H9 (cell line): ENCODE measurements around the gene AFF4. TPM values are rescaled to one million over a fixed set of nuclear protein-coding genes. Genes with fewer than 3 reads are reported as not detected.

Source experiments
- DNase-seq: peaks from one replicate; pipeline ENCODE4 v3.0.0-alpha.2; 2017
- H2AFZ ChIP-seq: one replicate; pipeline ENCODE4 v1.6.1; 2013; ENCODE audit warnings: mild to moderate bottlenecking, low read length, control low read depth, moderate library complexity
- H2AK5ac ChIP-seq: 2 replicates; pipeline ENCODE4 v1.6.1; 2013; ENCODE audit warnings: low read length, control low read depth, mixed read lengths; ENCODE audit not compliant: insufficient read length
- H2BK120ac ChIP-seq: one replicate; pipeline ENCODE4 v1.6.1; 2013; ENCODE audit warnings: low read depth, mild to moderate bottlenecking, low read length, control low read depth, inconsistent platforms; ENCODE audit not compliant: poor library complexity, severe bottlenecking
- H2BK12ac ChIP-seq: 2 replicates; pipeline ENCODE4 v1.6.1; 2013; ENCODE audit warnings: low read length, control low read depth, mixed read lengths, low read depth; ENCODE audit not compliant: insufficient read length
- H2BK15ac ChIP-seq: 2 replicates; pipeline ENCODE4 v1.6.1; 2013; ENCODE audit warnings: low read depth, low read length, control low read depth
- H2BK20ac ChIP-seq: one replicate; pipeline ENCODE4 v1.6.1; 2013; ENCODE audit warnings: low read depth, mild to moderate bottlenecking, low read length, control low read depth, inconsistent platforms; ENCODE audit not compliant: poor library complexity, severe bottlenecking
- H2BK5ac ChIP-seq: 2 replicates; pipeline ENCODE4 v1.6.1; 2013; ENCODE audit warnings: low read length, control low read depth, mixed read lengths; ENCODE audit not compliant: insufficient read length
- H3K14ac ChIP-seq: 2 replicates; pipeline ENCODE4 v1.6.1; 2013; ENCODE audit warnings: low read length, control low read depth; ENCODE audit not compliant: insufficient read depth
- H3K18ac ChIP-seq: 2 replicates; pipeline ENCODE4 v1.6.1; 2013; ENCODE audit warnings: low read depth, mild to moderate bottlenecking, mixed read lengths, low read length, control low read depth; ENCODE audit not compliant: insufficient read length
- H3K23ac ChIP-seq: 2 replicates; pipeline ENCODE4 v1.6.1; 2013; ENCODE audit warnings: low read length, control low read depth, mixed read lengths, low read depth; ENCODE audit not compliant: insufficient read length
- H3K23me2 ChIP-seq: 2 replicates; pipeline ENCODE4 v1.6.1; 2013; ENCODE audit warnings: low read depth, mild to moderate bottlenecking, mixed read lengths, low read length, control low read depth; ENCODE audit not compliant: insufficient read length, poor library complexity, severe bottlenecking
- H3K27ac ChIP-seq: 2 replicates; pipeline ENCODE4 v1.5.1; 2013; ENCODE audit warnings: low read length, control low read depth, mixed read lengths, low read depth; ENCODE audit not compliant: insufficient read length
- H3K27me3 ChIP-seq: 2 replicates; pipeline ENCODE4 v1.6.1; 2013; ENCODE audit warnings: low read length, control low read depth, inconsistent platforms; ENCODE audit not compliant: insufficient read depth
- H3K4ac ChIP-seq: 2 replicates; pipeline ENCODE4 v1.6.1; 2013; ENCODE audit warnings: low read depth, mild to moderate bottlenecking, control low read depth, inconsistent platforms, low read length, moderate library complexity
- H3K4me1 ChIP-seq: 2 replicates; pipeline ENCODE4 v1.6.1; 2013; ENCODE audit warnings: low read length, control low read depth, inconsistent platforms; ENCODE audit not compliant: insufficient read depth
- H3K4me2 ChIP-seq: 2 replicates; pipeline ENCODE4 v1.6.1; 2013; ENCODE audit warnings: low read length, control low read depth, mixed read lengths; ENCODE audit not compliant: insufficient read length, insufficient read depth
- H3K56ac ChIP-seq: 2 replicates; pipeline ENCODE4 v1.6.1; 2013; ENCODE audit warnings: low read depth, mild to moderate bottlenecking, mixed read lengths, low read length, control low read depth; ENCODE audit not compliant: insufficient read length
- H3K79me1 ChIP-seq: 2 replicates; pipeline ENCODE4 v1.6.1; 2013; ENCODE audit warnings: low read depth, mild to moderate bottlenecking, moderate library complexity, low read length, control low read depth, inconsistent platforms; ENCODE audit not compliant: insufficient read depth, poor library complexity, severe bottlenecking
- H3K79me2 ChIP-seq: 2 replicates; pipeline ENCODE4 v1.6.1; 2013; ENCODE audit warnings: low read length, control low read depth, inconsistent platforms; ENCODE audit not compliant: insufficient read depth
- H3K9ac ChIP-seq: 2 replicates; pipeline ENCODE4 v1.6.1; 2013; ENCODE audit warnings: low read length, control low read depth, mixed read lengths; ENCODE audit not compliant: insufficient read length; ENCODE audit errors: extremely low read depth
- H3K9me3 ChIP-seq: one replicate; pipeline ENCODE4 v1.6.1; 2013; ENCODE audit warnings: low read depth, low read length, inconsistent platforms; ENCODE audit not compliant: control insufficient read depth
- H3T11ph ChIP-seq: one replicate; pipeline ENCODE4 v1.6.1; 2013; ENCODE audit warnings: mild to moderate bottlenecking, low read length, control low read depth, inconsistent platforms
- H4K20me1 ChIP-seq: one replicate; pipeline ENCODE4 v1.6.1; 2013; ENCODE audit not compliant: control insufficient read depth, insufficient read length, insufficient read depth
- H4K5ac ChIP-seq: 2 replicates; pipeline ENCODE4 v1.6.1; 2013; ENCODE audit warnings: low read depth, mild to moderate bottlenecking, mixed read lengths, low read length, control low read depth; ENCODE audit not compliant: insufficient read length
- H4K8ac ChIP-seq: replicated peaks from 2 replicates; pipeline ENCODE4 v1.6.1; 2013; ENCODE audit warnings: low read length, control low read depth, mixed read lengths, low read depth; ENCODE audit not compliant: insufficient read length
- H4K91ac ChIP-seq: 2 replicates; pipeline ENCODE4 v1.6.1; 2013; ENCODE audit warnings: low read depth, mild to moderate bottlenecking, moderate library complexity, mixed read lengths, low read length, control low read depth; ENCODE audit not compliant: insufficient read length
- H3K27ac Mint-ChIP-seq, 3 experiments: 2 replicates in 2 of 3; 3 replicates in 1 of 3; pipeline ENCODE4 v1.8.0; 2020 to 2021; ENCODE audit warnings: mixed read lengths in 3 of 3, mild to moderate bottlenecking in 1 of 3, moderate library complexity in 1 of 3
- H3K27me3 Mint-ChIP-seq: 2 replicates; pipeline ENCODE4 v1.8.0; 2021; ENCODE audit warnings: low read depth, mild to moderate bottlenecking, moderate library complexity, mixed read lengths
- H3K36me3 Mint-ChIP-seq, 3 experiments: 2 replicates in 2 of 3; 3 replicates in 1 of 3; pipeline ENCODE4 v1.8.0; 2020 to 2021; ENCODE audit warnings: low read depth in 3 of 3, mixed read lengths in 3 of 3; ENCODE audit not compliant: insufficient read depth in 1 of 3
- H3K4me1 Mint-ChIP-seq, 2 experiments: 2 replicates each; pipeline ENCODE4 v1.8.0; 2020; ENCODE audit warnings: mixed read lengths in 2 of 2
- H3K4me3 Mint-ChIP-seq, 2 experiments: 2 replicates in 1 of 2; 3 replicates in 1 of 2; pipeline ENCODE4 v1.8.0; 2020 to 2021; ENCODE audit warnings: mild to moderate bottlenecking in 2 of 2, mixed read lengths in 2 of 2, moderate library complexity in 1 of 2
- H3K9me3 Mint-ChIP-seq, 2 experiments: 2 replicates in 1 of 2; 3 replicates in 1 of 2; pipeline ENCODE4 v1.8.0; 2020; ENCODE audit warnings: mild to moderate bottlenecking in 2 of 2, mixed read lengths in 2 of 2, moderate library complexity in 1 of 2
- WGBS: extraction: QIAGEN DNeasy Blood & Tissue Kit; methylation state at CpG from one replicate; pipeline ENCODE4 v1.1.7; 2013; ENCODE audit warnings: missing lambda C conversion rate, low lambda C conversion rate, mixed read lengths; ENCODE audit not compliant: insufficient read length; ENCODE audit errors: extremely low coverage; 5-methylcytosine and 5-hydroxymethylcytosine counted together
- total RNA-seq: library from RNA; stranded (reverse); gene quantifications from 2 replicates; pipeline ENCODE4 v1.2.1, GENCODE V29; 2021
- TF ChIP-seq, protein P1 (sequence below): fragments of 200-600 bp; sonication (generic); conservative IDR thresholded peaks from 3 replicates; pipeline ENCODE4 v1.8.0; 2021; ENCODE audit warnings: antibody characterized with exemption, mild to moderate bottlenecking

AFF4 gene
- total RNA-seq, 1 experiment from 2014 or later: 73.2 TPM

DNA sequence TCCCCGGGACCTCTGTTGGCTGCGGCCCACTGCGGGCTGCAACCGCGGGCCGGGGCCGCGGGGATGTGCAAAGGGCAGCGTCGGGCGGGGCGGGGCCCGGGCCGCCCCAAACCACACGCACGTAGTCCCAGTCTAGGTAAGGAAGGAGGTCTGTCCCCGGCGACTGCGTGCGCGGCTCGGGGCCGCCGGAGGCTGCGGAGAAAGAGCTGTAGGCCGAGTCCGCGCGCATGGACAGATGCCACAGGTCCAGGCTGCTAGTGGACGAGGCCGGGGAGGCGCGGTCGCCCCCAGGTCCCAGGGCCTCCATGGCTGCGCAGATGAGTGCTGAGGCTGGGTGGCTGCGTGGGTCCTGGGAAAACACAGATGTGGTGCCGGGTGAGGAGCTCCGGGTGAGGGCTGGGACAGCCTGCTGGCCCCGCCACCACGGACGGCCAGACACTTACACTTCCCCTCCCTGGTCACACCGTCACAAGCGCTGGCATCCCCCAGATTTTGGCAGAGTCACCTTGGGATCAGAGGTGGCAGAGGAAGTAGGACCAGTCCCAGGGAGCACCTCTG lies 137.5 kb downstream of the AFF4 start:
- TF ChIP-seq, protein P1, sequence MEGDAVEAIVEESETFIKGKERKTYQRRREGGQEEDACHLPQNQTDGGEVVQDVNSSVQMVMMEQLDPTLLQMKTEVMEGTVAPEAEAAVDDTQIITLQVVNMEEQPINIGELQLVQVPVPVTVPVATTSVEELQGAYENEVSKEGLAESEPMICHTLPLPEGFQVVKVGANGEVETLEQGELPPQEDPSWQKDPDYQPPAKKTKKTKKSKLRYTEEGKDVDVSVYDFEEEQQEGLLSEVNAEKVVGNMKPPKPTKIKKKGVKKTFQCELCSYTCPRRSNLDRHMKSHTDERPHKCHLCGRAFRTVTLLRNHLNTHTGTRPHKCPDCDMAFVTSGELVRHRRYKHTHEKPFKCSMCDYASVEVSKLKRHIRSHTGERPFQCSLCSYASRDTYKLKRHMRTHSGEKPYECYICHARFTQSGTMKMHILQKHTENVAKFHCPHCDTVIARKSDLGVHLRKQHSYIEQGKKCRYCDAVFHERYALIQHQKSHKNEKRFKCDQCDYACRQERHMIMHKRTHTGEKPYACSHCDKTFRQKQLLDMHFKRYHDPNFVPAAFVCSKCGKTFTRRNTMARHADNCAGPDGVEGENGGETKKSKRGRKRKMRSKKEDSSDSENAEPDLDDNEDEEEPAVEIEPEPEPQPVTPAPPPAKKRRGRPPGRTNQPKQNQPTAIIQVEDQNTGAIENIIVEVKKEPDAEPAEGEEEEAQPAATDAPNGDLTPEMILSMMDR: no peak
- peaks cover 68% of the 10 kb centered on the region for H3K27me3 Mint-ChIP-seq
- Histone ChIP-seq H3K56ac (no peak overlapping the region), H3K27ac (no peak overlapping the region), H2AFZ (no peak overlapping the region), H3K14ac (peak overlapping the region; percentile 3; the same call in 1 of the 2 replicates), H4K91ac (no peak overlapping the region), H3K4me1 (peaks cover 3% of the 10 kb centered on the region), H3K4ac (no peak overlapping the region), H3K23me2 (peaks cover 25% of the 10 kb centered on the region), H3K4me2 (peak overlapping the region; percentile 18), H3T11ph (no peak overlapping the region), H4K20me1 (no peaks in the 10 kb centered on the region), H3K79me2 (no peaks in the 10 kb centered on the region), H2BK5ac (no peak overlapping the region), H4K5ac (no peak overlapping the region), H3K23ac (no peak overlapping the region), H2BK120ac (no peak overlapping the region), H2BK12ac (no peak overlapping the region), H4K8ac (no peak overlapping the region), H3K9me3 (no peaks in the 10 kb centered on the region), H3K9ac (no peak overlapping the region), H2BK15ac (no peak overlapping the region), H3K27me3 (peaks cover 25% of the 10 kb centered on the region; the same call in 1 of the 2 replicates), H3K79me1 (no peaks in the 10 kb centered on the region), H3K18ac (no peak overlapping the region), H2AK5ac (no peak overlapping the region), H2BK20ac (no peak overlapping the region)
- no peak overlapping the region for H3K27ac Mint-ChIP-seq
- peak overlapping the region; percentile 42; a peak in 4 of 5 replicates for H3K4me3 Mint-ChIP-seq
- H3K4me1 Mint-ChIP-seq: peaks cover 9 to 18% of the 10 kb centered on the region in 2 experiments
- DNase-seq: peak; percentile 59
- H3K9me3 Mint-ChIP-seq: no peaks in the 10 kb centered on the region; a peak in 1 of 5 replicates
- no CpG with 5 or more reads among the region's 43 CpGs for WGBS
- H3K36me3 Mint-ChIP-seq: peaks cover 3 to 6% (median 4%) of the 10 kb centered on the region in 3 experiments; a peak in 6 of 7 replicates

Other genes with a start within 250 kb of the AFF4 start
- 12.9 and 13.2 TPM in 2 replicates for gene KIF3A, start 226.1 kb downstream of the AFF4 start, total RNA-seq
- 0.57 and 0.90 TPM in 2 replicates for gene CCNI2, start 216.2 kb downstream of the AFF4 start, total RNA-seq
- 36.0 and 38.2 TPM in 2 replicates for gene SEPTIN8, start 186.4 kb downstream of the AFF4 start, total RNA-seq
- 0.20 and 0.31 TPM in 2 replicates for gene SOWAHA, start 150.3 kb downstream of the AFF4 start, total RNA-seq
- 5.8 and 7.0 TPM in 2 replicates for gene SHROOM1, start 133.0 kb downstream of the AFF4 start, total RNA-seq
- 0.24 and 0.57 TPM in 2 replicates for gene GDF9, start 97.2 kb downstream of the AFF4 start, total RNA-seq
- gene UQCRQ, start 97.0 kb downstream of the AFF4 start, total RNA-seq: 293 and 306 TPM in 2 replicates
- gene LEAP2, start 90.0 kb downstream of the AFF4 start, total RNA-seq: 1.0 and 1.4 TPM in 2 replicates
- gene ZCCHC10, start 62.9 kb upstream of the AFF4 start, total RNA-seq: 34.0 and 34.4 TPM in 2 replicates
- gene HSPA4, start 88.4 kb upstream of the AFF4 start, total RNA-seq: 293 and 300 TPM in 2 replicates